Upper lobe of right lung (tissue), 1 donor: ENCODE data around the gene GNGT2. TPM values are rescaled to one million over a fixed set of nuclear protein-coding genes. Genes with fewer than 3 reads are reported as not detected.
"Not testable (repeated sequence)": the region's sequence is repeated elsewhere in the genome, so short reads cannot be mapped to it uniquely, and the experiment has no call there.

Experiments used
- ATAC-seq: fragments of 200-7000 bp; cut with Tn5 transposase; one replicate; pipeline ENCODE4 v1.9.1; 2020; ENCODE audit warnings: mild to moderate bottlenecking, moderate library complexity
- DNase-seq: peaks from one replicate; pipeline ENCODE4 v3.0.0-alpha.2; 2020
- H3K27ac ChIP-seq: fragments of 200-600 bp; one replicate; pipeline ENCODE4 v1.8.0; 2022
- H3K27me3 ChIP-seq: fragments of 200-600 bp; one replicate; pipeline ENCODE4 v1.8.0; 2022; ENCODE audit warnings: mild to moderate bottlenecking
- H3K36me3 ChIP-seq: fragments of 200-600 bp; one replicate; pipeline ENCODE4 v1.8.0; 2022
- H3K4me1 ChIP-seq: fragments of 200-600 bp; one replicate; pipeline ENCODE4 v1.8.0; 2022
- H3K4me3 ChIP-seq: fragments of 200-600 bp; one replicate; pipeline ENCODE4 v1.8.0; 2022; ENCODE audit warnings: mild to moderate bottlenecking
- H3K9me3 ChIP-seq: fragments of 200-600 bp; one replicate; pipeline ENCODE4 v1.8.0; 2022
- CTCF ChIP-seq: fragments of 200-600 bp; IDR thresholded peaks from one replicate; pipeline ENCODE4 v1.8.0; 2022; ENCODE audit warnings: antibody characterized with exemption
- intact Hi-C: fragments of 100-400 bp; cut with DNase I; formaldehyde crosslinking; loops from one replicate; pipeline ENCODE4 v1.11.0; 2022
- total RNA-seq: library from RNA; stranded (reverse); fragmentation: NEBNext Ultra II Directional; extraction: Animal tissue kit (Norgen Biotek cat#: 25700); gene quantifications from one replicate; pipeline ENCODE4 v1.2.1, GENCODE V29; 2021
- donor health status: DM: no; HTN: yes; CAD: no; lungs with severe emphysema.

GNGT2 gene
- total RNA-seq, 1 donor from 2014 or later = 8.5 TPM

GRCh38 chr17:49193513-49194296 lies 16.7 kb downstream of the GNGT2 start:
- ATAC-seq (peak; percentile 31), DNase-seq (no peak)
- intact Hi-C loops = no loop called here
- no peaks in the 10 kb centered on the region for H3K9me3 ChIP-seq
- H3K27me3 ChIP-seq = no peaks in the 10 kb centered on the region
- peak overlapping the region; percentile 64 for H3K4me3 ChIP-seq
- peak overlapping the region; percentile 90 for H3K27ac ChIP-seq
- no peak for TF ChIP-seq CTCF
- H3K4me1 ChIP-seq = no peaks in the 10 kb centered on the region
- no peaks in the 10 kb centered on the region for H3K36me3 ChIP-seq

GRCh38 chr17:49191917-49192741 lies 18.2 kb downstream of the GNGT2 start:
- no peaks in the 10 kb centered on the region for H3K9me3 ChIP-seq
- DNase-seq = peak; percentile 94
- H3K4me3 ChIP-seq = peak overlapping the region; percentile 64
- peak; percentile 83 for ATAC-seq
- no peaks in the 10 kb centered on the region for H3K36me3 ChIP-seq
- no peaks in the 10 kb centered on the region for H3K4me1 ChIP-seq
- peak overlapping the region; percentile 90 for H3K27ac ChIP-seq
- intact Hi-C loops = no loop called here
- TF ChIP-seq CTCF = peak; percentile 44
- H3K27me3 ChIP-seq = no peaks in the 10 kb centered on the region

- Histone ChIP-seq H3K9me3 (no peaks in the 10 kb centered on the region), H3K27me3 (no peaks in the 10 kb centered on the region), H3K27ac (peak overlapping the region; percentile 90), H3K4me1 (no peaks in the 10 kb centered on the region), H3K36me3 (no peaks in the 10 kb centered on the region), H3K4me3 (peak overlapping the region; percentile 64)
- TF ChIP-seq CTCF = no peak
- intact Hi-C loops = no loop called here
- no peak for DNase-seq
- ATAC-seq = no peak
Observed at GRCh38 chr17:49191409-49191916, 18.9 kb downstream of the GNGT2 start.

GRCh38 chr17:49190932-49191331 lies 19.4 kb downstream of the GNGT2 start:
- DNase-seq (no peak), ATAC-seq (no peak)
- Histone ChIP-seq H3K36me3 (no peaks in the 10 kb centered on the region), H3K4me1 (no peaks in the 10 kb centered on the region), H3K4me3 (no peak overlapping the region), H3K27ac (no peak overlapping the region), H3K9me3 (no peaks in the 10 kb centered on the region), H3K27me3 (no peaks in the 10 kb centered on the region)
- intact Hi-C loops = no loop called here
- TF ChIP-seq CTCF = no peak

GRCh38 chr17:49187301-49187700 lies 23.1 kb downstream of the GNGT2 start:
- ATAC-seq (no peak), DNase-seq (no peak)
- TF ChIP-seq CTCF = no peak
- H3K4me3 ChIP-seq = no peak overlapping the region
- no peak overlapping the region for H3K27ac ChIP-seq
- no peaks in the 10 kb centered on the region for H3K4me1 ChIP-seq
- intact Hi-C loops = no loop called here
- no peaks in the 10 kb centered on the region for H3K27me3 ChIP-seq
- H3K36me3 ChIP-seq = no peaks in the 10 kb centered on the region
- H3K9me3 ChIP-seq = peaks cover 5% of the 10 kb centered on the region

- H3K27me3 ChIP-seq, DNase-seq, intact Hi-C loops, H3K4me3 ChIP-seq, ATAC-seq, H3K27ac ChIP-seq, H3K4me1 ChIP-seq, H3K36me3 ChIP-seq, H3K9me3 ChIP-seq: not testable (repeated sequence)
Observed at GRCh38 chr17:49185381-49185780, 25.0 kb downstream of the GNGT2 start.

GRCh38 chr17:49184522-49184921 lies 25.9 kb downstream of the GNGT2 start:
- H3K27ac ChIP-seq, H3K4me1 ChIP-seq, H3K27me3 ChIP-seq, DNase-seq, H3K36me3 ChIP-seq, intact Hi-C loops, H3K4me3 ChIP-seq, ATAC-seq, H3K9me3 ChIP-seq: not testable (repeated sequence)
